Caco-2 (cell line): ENCODE measurements around the gene BAZ1B. TPM values are rescaled to one million over a fixed set of nuclear protein-coding genes. Genes with fewer than 3 reads are reported as not detected.

Experiments
- BruUV-seq: library from RNA; stranded (reverse); fragments of 400-500 nt; replicated peaks from 2 replicates; lab custom pipeline; 2021; lab: Mats Ljungman, UMichigan
- CTCF ChIA-PET: fragments of 300-600 bp; sonication (Branson Sonifier 250); formaldehyde crosslinking; loops from one replicate; lab custom pipeline; 2022; ENCODE audit warnings: antibody characterized with exemption; lab: Charles Lee
- POLR2A ChIA-PET: fragments of 300-600 bp; sonication (Branson Sonifier 250); formaldehyde crosslinking; loops from one replicate; lab custom pipeline; 2022; ENCODE audit warnings: antibody characterized with exemption; lab: Charles Lee
- DNase-seq, 2 experiments: peaks; one replicate each; pipeline versions ENCODE4 v3.0.0 to v3.0.0-alpha.2; 2020 to 2022
- H3K27me3 ChIP-seq: replicated peaks from 2 replicates; pipeline ENCODE4 v1.6.0; 2011; ENCODE audit warnings: low read length; ENCODE audit not compliant: control insufficient read depth, insufficient read depth
- H3K36me3 ChIP-seq: 2 replicates; pipeline ENCODE4 v1.5.1; 2011; ENCODE audit warnings: low read length; ENCODE audit not compliant: control insufficient read depth, insufficient read depth
- H3K4me1 ChIP-seq: fragments of 250-450 bp; sonication (Bioruptor Pico); 2 replicates; pipeline ENCODE4 v1.5.1; 2020; ENCODE audit warnings: mild to moderate bottlenecking
- H3K4me3 ChIP-seq: 2 replicates; pipeline ENCODE4 v1.5.1; 2011; ENCODE audit warnings: low read depth, mild to moderate bottlenecking, control low read depth, low read length
- H3K9me3 ChIP-seq: fragments of 250-450 bp; sonication (Bioruptor Pico); 2 replicates; pipeline ENCODE4 v1.5.1; 2020; ENCODE audit warnings: mild to moderate bottlenecking, moderate library complexity
- H3K27ac Mint-ChIP-seq: one replicate; pipeline ENCODE4 v1.8.0; 2022; ENCODE audit warnings: mixed read lengths; ENCODE audit not compliant: unreplicated experiment
- H3K27me3 Mint-ChIP-seq: one replicate; pipeline ENCODE4 v1.8.0; 2022; ENCODE audit warnings: mixed read lengths; ENCODE audit not compliant: insufficient read depth, unreplicated experiment
- H3K36me3 Mint-ChIP-seq: one replicate; pipeline ENCODE4 v1.8.0; 2022; ENCODE audit warnings: mild to moderate bottlenecking, mixed read lengths; ENCODE audit not compliant: insufficient read depth, unreplicated experiment
- H3K4me1 Mint-ChIP-seq: one replicate; pipeline ENCODE4 v1.8.0; 2022; ENCODE audit warnings: low read depth, mixed read lengths; ENCODE audit not compliant: unreplicated experiment
- H3K4me3 Mint-ChIP-seq: one replicate; pipeline ENCODE4 v1.8.0; 2022; ENCODE audit warnings: mild to moderate bottlenecking, moderate library complexity, mixed read lengths; ENCODE audit not compliant: unreplicated experiment
- H3K9me3 Mint-ChIP-seq: one replicate; pipeline ENCODE4 v1.8.0; 2022; ENCODE audit warnings: mixed read lengths; ENCODE audit not compliant: unreplicated experiment
- CTCF ChIP-seq, 2 experiments: fragments of 200-600 bp in 1 of 2; IDR thresholded peaks; 1 replicate in 1 of 2; 2 replicates in 1 of 2; pipeline versions ENCODE4 v1.5.1 to v1.8.0; 2011 to 2022; ENCODE audit warnings: antibody characterized with exemption in 1 of 2, control low read depth in 1 of 2, inconsistent platforms in 1 of 2, low read depth in 1 of 2, low read length in 1 of 2, mild to moderate bottlenecking in 1 of 2, moderate library complexity in 1 of 2; ENCODE audit not compliant: insufficient read depth in 1 of 2, severe bottlenecking in 1 of 2, unreplicated experiment in 1 of 2
- intact Hi-C: fragments of 100-400 bp; cut with micrococcal nuclease; formaldehyde crosslinking; loops from one replicate; pipeline ENCODE4 v1.10.0; 2022; ENCODE audit not compliant: unreplicated experiment
- total RNA-seq: library from RNA; stranded (reverse); gene quantifications from 2 replicates; pipeline ENCODE4 v1.2.3, GENCODE V29; 2022

BAZ1B gene
- total RNA-seq, 1 experiment from 2014 or later = 85.7 TPM

DNA sequence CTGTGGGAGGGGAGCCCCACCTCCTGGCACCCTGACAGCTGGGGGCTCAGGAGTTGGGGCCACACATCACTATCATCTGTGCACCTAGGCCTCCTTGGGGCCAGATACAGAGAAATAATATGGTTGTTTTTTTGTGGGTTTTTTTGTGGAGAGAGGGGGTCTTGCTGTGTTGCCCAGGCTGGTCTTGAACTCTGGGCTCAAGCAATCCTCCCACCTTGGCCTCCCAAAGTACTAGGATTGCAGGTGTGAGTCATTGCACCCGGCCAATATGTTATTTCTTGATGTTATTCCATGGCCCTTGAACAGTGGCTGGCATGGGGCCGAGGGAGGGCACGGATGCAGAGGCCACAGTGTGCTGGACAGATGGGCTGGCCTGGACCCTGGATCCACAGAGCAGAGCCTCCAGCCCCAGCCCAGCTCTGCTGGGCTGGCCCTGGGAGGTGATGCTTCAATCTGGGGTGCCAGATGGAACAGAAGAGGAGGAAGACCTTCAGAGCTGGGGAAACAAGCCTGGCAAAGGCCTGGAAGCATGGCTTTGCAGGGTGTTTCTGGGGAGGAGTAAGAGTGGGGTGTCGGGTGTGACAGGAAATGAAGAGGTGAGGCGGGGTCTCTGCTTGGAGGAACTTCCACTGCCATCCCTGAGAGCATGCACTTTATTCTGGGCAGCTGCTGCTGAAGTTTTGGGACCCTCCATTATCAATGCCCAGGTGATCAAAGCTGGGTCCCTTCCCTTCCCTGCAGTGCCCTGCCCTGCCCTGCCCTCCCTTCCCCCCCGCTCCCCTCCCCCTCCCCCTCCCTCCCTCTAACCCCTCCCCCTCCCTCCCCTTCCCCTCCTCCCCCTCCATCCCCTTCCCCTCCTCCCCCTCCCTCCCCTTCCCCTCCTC lies 92.2 kb downstream of the BAZ1B start:
- H3K27me3 Mint-ChIP-seq = peaks cover 2% of the 10 kb centered on the region
- H3K9me3 ChIP-seq = no peaks in the 10 kb centered on the region
- no peak overlapping the region for H3K4me3 Mint-ChIP-seq
- no peak overlapping the region for H3K4me3 ChIP-seq
- no peak overlapping the region for H3K27ac Mint-ChIP-seq
- BruUV-seq = no TSS peak
- H3K4me1 ChIP-seq = 0 out of 2 replicates have a peak, but pooled peaks cover 4% of the 10 kb centered on the region
- DNase-seq = no peak
- no peaks in the 10 kb centered on the region for H3K4me1 Mint-ChIP-seq
- H3K27me3 ChIP-seq = no peaks in the 10 kb centered on the region
- no peaks in the 10 kb centered on the region for H3K9me3 Mint-ChIP-seq
- peaks cover 5% of the 10 kb centered on the region for H3K36me3 Mint-ChIP-seq
- ChIA-PET POLR2A (no interaction called here), CTCF (interaction anchor here (1.6 kb wide), 1 partner anchor 87 kb away, joined by 7 read pairs; no protein-coding TSS in a partner anchor)
- intact Hi-C loops = no loop called here
- H3K36me3 ChIP-seq = no peaks in the 10 kb centered on the region
- TF ChIP-seq CTCF (IDR thresholded peaks at IDR 0.05; ENCODE audit: insufficient read depth in 1 of 2, low read depth in 1 of 2, low read length in 1 of 2, severe bottlenecking in 1 of 2, unreplicated experiment in 1 of 2) = no peak

DNA sequence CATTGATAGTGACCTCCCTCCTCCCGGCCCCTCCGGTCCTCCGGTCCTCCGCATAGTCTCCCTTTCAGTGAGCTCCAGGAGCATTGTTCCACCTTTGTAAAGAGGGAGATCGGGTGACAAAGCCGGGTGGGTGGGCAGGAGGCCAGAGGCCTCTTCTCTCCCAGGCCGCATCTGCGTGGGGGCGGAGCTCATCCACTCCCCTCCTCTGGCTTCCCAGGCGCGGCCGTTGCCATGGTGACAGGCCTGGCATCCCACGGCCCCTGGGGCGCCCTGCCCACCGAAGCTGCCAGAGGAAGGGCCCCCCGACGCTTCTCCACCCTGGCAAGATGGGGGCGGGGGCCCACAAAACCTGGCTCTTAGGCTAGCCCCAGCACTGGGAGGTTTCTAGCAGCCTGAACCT lies 92.9 kb downstream of the BAZ1B start:
- Histone ChIP-seq H3K27me3 (no peaks in the 10 kb centered on the region), H3K4me1 (0 out of 2 replicates have a peak, but pooled peaks cover 4% of the 10 kb centered on the region), H3K9me3 (no peaks in the 10 kb centered on the region), H3K36me3 (no peaks in the 10 kb centered on the region), H3K4me3 (no peak overlapping the region)
- DNase-seq = peak in 1 of 2 experiments; percentile 42
- no TSS peak for BruUV-seq
- TF ChIP-seq CTCF (IDR thresholded peaks at IDR 0.05; ENCODE audit: insufficient read depth in 1 of 2, low read depth in 1 of 2, low read length in 1 of 2, severe bottlenecking in 1 of 2, unreplicated experiment in 1 of 2) = no peak
- Mint-ChIP-seq H3K4me3 (no peak overlapping the region), H3K36me3 (peaks cover 5% of the 10 kb centered on the region), H3K27me3 (no peaks in the 10 kb centered on the region), H3K9me3 (no peaks in the 10 kb centered on the region), H3K4me1 (no peaks in the 10 kb centered on the region), H3K27ac (no peak overlapping the region)
- POLR2A ChIA-PET = no interaction called here
- CTCF ChIA-PET = no interaction called here
- intact Hi-C loops = no loop called here

DNA sequence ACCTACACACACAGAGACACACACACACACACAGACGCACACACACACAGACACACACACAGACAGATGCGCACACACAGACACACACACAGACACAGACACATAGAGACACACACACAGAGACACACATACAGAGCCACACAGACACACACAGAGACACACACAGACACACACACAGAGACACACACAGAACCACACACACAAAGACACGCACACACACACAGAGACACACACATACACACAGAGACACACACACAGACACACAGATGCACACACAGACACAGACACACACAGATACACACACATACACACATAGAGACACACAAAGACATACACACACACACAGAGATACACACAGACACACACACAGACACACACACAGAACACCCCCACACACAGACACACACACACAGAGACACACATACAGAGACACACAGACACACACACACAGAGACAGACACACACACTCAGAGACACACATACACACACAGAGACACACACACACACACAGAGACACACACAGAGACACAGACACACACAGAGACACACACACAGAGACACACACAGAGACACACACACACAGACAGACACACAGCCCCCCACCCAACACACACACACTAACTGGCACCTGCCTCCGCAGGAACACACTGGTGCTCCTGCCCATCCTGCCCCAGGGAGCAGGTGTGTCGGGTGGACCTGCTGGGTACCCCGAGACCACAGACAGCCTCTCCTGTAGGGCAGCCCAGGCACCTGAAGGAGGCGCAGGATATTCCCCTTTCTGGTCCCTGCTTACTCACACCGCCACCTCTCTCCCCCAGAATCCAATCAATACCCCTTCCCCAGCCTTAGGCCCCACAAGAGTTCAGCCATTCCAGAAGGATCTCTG lies 93.9 kb downstream of the BAZ1B start:
- Mint-ChIP-seq H3K4me1 (no peaks in the 10 kb centered on the region), H3K9me3 (no peaks in the 10 kb centered on the region), H3K27ac (no peak overlapping the region), H3K36me3 (peaks cover 5% of the 10 kb centered on the region), H3K27me3 (no peaks in the 10 kb centered on the region), H3K4me3 (no peak overlapping the region)
- H3K27me3 ChIP-seq = no peaks in the 10 kb centered on the region
- no peaks in the 10 kb centered on the region for H3K36me3 ChIP-seq
- no peak for TF ChIP-seq CTCF (IDR thresholded peaks at IDR 0.05; ENCODE audit: insufficient read depth in 1 of 2, low read depth in 1 of 2, low read length in 1 of 2, severe bottlenecking in 1 of 2, unreplicated experiment in 1 of 2)
- BruUV-seq = no TSS peak
- no peak overlapping the region for H3K4me3 ChIP-seq
- intact Hi-C loops = no loop called here
- no peak for DNase-seq
- H3K4me1 ChIP-seq = no peaks in the 10 kb centered on the region
- ChIA-PET POLR2A (no interaction called here), CTCF (no interaction called here)
- H3K9me3 ChIP-seq = no peaks in the 10 kb centered on the region
